ENCODE results near the gene C4orf33. TPM values are rescaled to one million over a fixed set of nuclear protein-coding genes. Genes with fewer than 3 reads are reported as not detected.

C4orf33 gene
- total RNA-seq, 1 experiment from 2014 or later = 8.6 TPM

GRCh38 chr4:129059028-129059427 lies 36.9 kb upstream of the C4orf33 start:
- CTCF ChIA-PET = no interaction called here

GRCh38 chr4:129062580-129062979 lies 33.4 kb upstream of the C4orf33 start:
- H3K9ac ChIP-seq (ENCODE audit: low read length) = no peak overlapping the region
- BruUV-seq (replicated peaks) = no TSS peak
- H3K27me3 ChIP-seq (ENCODE audit: insufficient read depth, low read length) = no peaks in the 10 kb centered on the region
- peaks cover 6% of the 10 kb centered on the region; the same call in 1 of the 2 replicates for H3K79me2 ChIP-seq (ENCODE audit: insufficient read depth, low read length)
- H3K9me3 ChIP-seq (ENCODE audit: control insufficient read depth in 1 of 2, insufficient read depth in 1 of 2, low read depth in 1 of 2, low read length in 2 of 2) = peaks cover 13 to 21% of the 10 kb centered on the region in 2 experiments; a peak in 3 of 4 replicates
- H2AFZ ChIP-seq (ENCODE audit: low read depth, low read length, poor library complexity, severe bottlenecking) = no peak overlapping the region
- ChIA-PET CTCF (no interaction called here), RAD21 (ENCODE audit: low non-redundant PET in 1 of 2, low total read pairs in 2 of 2, uncharacterized antibody in 2 of 2, unreplicated experiment in 2 of 2) (no interaction called here), POLR2A (no interaction called here)
- ATAC-seq = no peak
- H3K4me3 ChIP-seq (replicated peaks in 1 of 2; ENCODE audit: low read depth in 1 of 2, low read length in 2 of 2) = no peak overlapping the region
- no peak for DNase-seq (ENCODE audit: low read depth, low spot score)
- no peak overlapping the region for H3K4me2 ChIP-seq (ENCODE audit: low read length)
- H3K36me3 ChIP-seq (ENCODE audit: control insufficient read depth in 1 of 2, insufficient read depth in 2 of 2, low read length in 2 of 2) = peaks cover 0 to 6% of the 10 kb centered on the region in 2 experiments; a peak in 1 of 4 replicates
- no peak overlapping the region for H3K27ac ChIP-seq (ENCODE audit: low read depth, low read length)
- no peaks in the 10 kb centered on the region for H3K9me2 ChIP-seq (ENCODE audit: insufficient read depth)
- no peaks in the 10 kb centered on the region for H3K4me1 ChIP-seq (ENCODE audit: control insufficient read depth in 1 of 2, insufficient read depth in 2 of 2, low read length in 2 of 2)
- no peaks in the 10 kb centered on the region; the same call in 1 of the 2 replicates for H4K20me1 ChIP-seq (ENCODE audit: insufficient read depth)
- intact Hi-C loops (cut with micrococcal nuclease) = no loop called here
- no peak for TF ChIP-seq EGR1 (IDR thresholded peaks at IDR 0.05; ENCODE audit: low read depth)
- TF ChIP-seq, protein P1, sequence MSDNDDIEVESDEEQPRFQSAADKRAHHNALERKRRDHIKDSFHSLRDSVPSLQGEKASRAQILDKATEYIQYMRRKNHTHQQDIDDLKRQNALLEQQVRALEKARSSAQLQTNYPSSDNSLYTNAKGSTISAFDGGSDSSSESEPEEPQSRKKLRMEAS (IDR thresholded peaks at IDR 0.05) = no peak
- TF ChIP-seq ZFX (IDR thresholded peaks at IDR 0.05) = no peak
- no peak for TF ChIP-seq EZH2 (IDR thresholded peaks at IDR 0.05)
- no peak for TF ChIP-seq POLR2AphosphoS5 (IDR thresholded peaks at IDR 0.05; ENCODE audit: low read depth, low read length)
- TF ChIP-seq POLR2A (IDR thresholded peaks at IDR 0.05; ENCODE audit: borderline replicate concordance, extremely low read depth, insufficient read depth, insufficient read length) = no peak
- TF ChIP-seq, protein P2, sequence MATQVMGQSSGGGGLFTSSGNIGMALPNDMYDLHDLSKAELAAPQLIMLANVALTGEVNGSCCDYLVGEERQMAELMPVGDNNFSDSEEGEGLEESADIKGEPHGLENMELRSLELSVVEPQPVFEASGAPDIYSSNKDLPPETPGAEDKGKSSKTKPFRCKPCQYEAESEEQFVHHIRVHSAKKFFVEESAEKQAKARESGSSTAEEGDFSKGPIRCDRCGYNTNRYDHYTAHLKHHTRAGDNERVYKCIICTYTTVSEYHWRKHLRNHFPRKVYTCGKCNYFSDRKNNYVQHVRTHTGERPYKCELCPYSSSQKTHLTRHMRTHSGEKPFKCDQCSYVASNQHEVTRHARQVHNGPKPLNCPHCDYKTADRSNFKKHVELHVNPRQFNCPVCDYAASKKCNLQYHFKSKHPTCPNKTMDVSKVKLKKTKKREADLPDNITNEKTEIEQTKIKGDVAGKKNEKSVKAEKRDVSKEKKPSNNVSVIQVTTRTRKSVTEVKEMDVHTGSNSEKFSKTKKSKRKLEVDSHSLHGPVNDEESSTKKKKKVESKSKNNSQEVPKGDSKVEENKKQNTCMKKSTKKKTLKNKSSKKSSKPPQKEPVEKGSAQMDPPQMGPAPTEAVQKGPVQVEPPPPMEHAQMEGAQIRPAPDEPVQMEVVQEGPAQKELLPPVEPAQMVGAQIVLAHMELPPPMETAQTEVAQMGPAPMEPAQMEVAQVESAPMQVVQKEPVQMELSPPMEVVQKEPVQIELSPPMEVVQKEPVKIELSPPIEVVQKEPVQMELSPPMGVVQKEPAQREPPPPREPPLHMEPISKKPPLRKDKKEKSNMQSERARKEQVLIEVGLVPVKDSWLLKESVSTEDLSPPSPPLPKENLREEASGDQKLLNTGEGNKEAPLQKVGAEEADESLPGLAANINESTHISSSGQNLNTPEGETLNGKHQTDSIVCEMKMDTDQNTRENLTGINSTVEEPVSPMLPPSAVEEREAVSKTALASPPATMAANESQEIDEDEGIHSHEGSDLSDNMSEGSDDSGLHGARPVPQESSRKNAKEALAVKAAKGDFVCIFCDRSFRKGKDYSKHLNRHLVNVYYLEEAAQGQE (IDR thresholded peaks at IDR 0.05; ENCODE audit: low read depth) = no peak
- no peak for TF ChIP-seq EZH2phosphoT487 (IDR thresholded peaks at IDR 0.05; ENCODE audit: borderline replicate concordance)
- TF ChIP-seq ZNF274 (IDR thresholded peaks at IDR 0.05; ENCODE audit: low read depth, low read length) = no peak
- TF ChIP-seq TCF7L2 (IDR thresholded peaks at IDR 0.05; ENCODE audit: borderline replicate concordance, extremely low read depth, insufficient read depth, insufficient read length) = no peak
- no peak for TF ChIP-seq FOSL1 (IDR thresholded peaks at IDR 0.05; ENCODE audit: low read depth)
- no peak for TF ChIP-seq ELF1 (IDR thresholded peaks at IDR 0.05; ENCODE audit: borderline replicate concordance, low read depth)
- TF ChIP-seq YY1 (IDR thresholded peaks at IDR 0.05; ENCODE audit: extremely low read depth, insufficient replicate concordance, low read depth, low read length) = no peak
- TF ChIP-seq SRF (IDR thresholded peaks at IDR 0.05; ENCODE audit: low read depth) = no peak
- TF ChIP-seq ATF3 (IDR thresholded peaks at IDR 0.05) = no peak
- no peak for TF ChIP-seq CEBPB (IDR thresholded peaks at IDR 0.05; ENCODE audit: low read depth)

More at GRCh38 chr4:129059028-129059427, 36.9 kb upstream of the C4orf33 start:
- peaks cover 19 to 34% of the 10 kb centered on the region in 2 experiments; a peak in 3 of 4 replicates for H3K9me3 ChIP-seq (ENCODE audit: control insufficient read depth in 1 of 2, insufficient read depth in 1 of 2, low read depth in 1 of 2, low read length in 2 of 2)
- intact Hi-C loops (cut with micrococcal nuclease) = no loop called here
- no peak overlapping the region for H3K27ac ChIP-seq (ENCODE audit: low read depth, low read length)
- POLR2A ChIA-PET = no interaction called here
- TF ChIP-seq RAD21 (IDR thresholded peaks at IDR 0.05; ENCODE audit: low read depth) = no peak
- H3K4me1 ChIP-seq (ENCODE audit: control insufficient read depth in 1 of 2, insufficient read depth in 2 of 2, low read length in 2 of 2) = no peaks in the 10 kb centered on the region
- no peak overlapping the region for H2AFZ ChIP-seq (ENCODE audit: low read depth, low read length, poor library complexity, severe bottlenecking)
- H3K4me3 ChIP-seq (replicated peaks in 1 of 2; ENCODE audit: low read depth in 1 of 2, low read length in 2 of 2) = no peak overlapping the region
- no peak overlapping the region for H3K9ac ChIP-seq (ENCODE audit: low read length)
- BruUV-seq (replicated peaks) = no TSS peak
- no peaks in the 10 kb centered on the region for H3K9me2 ChIP-seq (ENCODE audit: insufficient read depth)
- no peaks in the 10 kb centered on the region for H3K27me3 ChIP-seq (ENCODE audit: insufficient read depth, low read length)
- H3K79me2 ChIP-seq (ENCODE audit: insufficient read depth, low read length) = no peaks in the 10 kb centered on the region
- peaks cover 0 to 6% of the 10 kb centered on the region in 2 experiments; a peak in 1 of 4 replicates for H3K36me3 ChIP-seq (ENCODE audit: control insufficient read depth in 1 of 2, insufficient read depth in 2 of 2, low read length in 2 of 2)
- H3K4me2 ChIP-seq (ENCODE audit: low read length) = no peak overlapping the region
- ATAC-seq = no peak
- RAD21 ChIA-PET (ENCODE audit: low non-redundant PET in 1 of 2, low total read pairs in 2 of 2, uncharacterized antibody in 2 of 2, unreplicated experiment in 2 of 2) = no interaction called here
- no peaks in the 10 kb centered on the region for H4K20me1 ChIP-seq (ENCODE audit: insufficient read depth)
- DNase-seq (ENCODE audit: low read depth, low spot score) = no peak
